IgD-negative memory B cell (primary cell): Measurements from ENCODE around the gene ZC3HAV1. TPM values are rescaled to one million over a fixed set of nuclear protein-coding genes. Genes with fewer than 3 reads are reported as not detected.
"Not testable (repeated sequence)": the region's sequence is repeated elsewhere in the genome, so short reads cannot be mapped to it uniquely, and the experiment has no call there.

ENCODE experiments used
- H3K27ac Mint-ChIP-seq, 3 donors: one replicate each; pipeline ENCODE4 v1.8.0; 2020 to 2022; ENCODE audit warnings: mild to moderate bottlenecking in 3 of 3, mixed read lengths in 3 of 3, moderate library complexity in 1 of 3
- H3K27me3 Mint-ChIP-seq: one replicate; pipeline ENCODE4 v1.8.0; 2021; ENCODE audit warnings: mixed read lengths
- H3K36me3 Mint-ChIP-seq: one replicate; pipeline ENCODE4 v1.8.0; 2020; ENCODE audit warnings: mild to moderate bottlenecking, mixed read lengths
- H3K4me1 Mint-ChIP-seq, 3 donors: one replicate each; pipeline ENCODE4 v1.8.0; 2020 to 2022; ENCODE audit warnings: mixed read lengths in 3 of 3, mild to moderate bottlenecking in 1 of 3
- H3K4me3 Mint-ChIP-seq, 4 donors: one replicate each; pipeline ENCODE4 v1.8.0; 2020 to 2022; ENCODE audit warnings: mild to moderate bottlenecking in 4 of 4, mixed read lengths in 4 of 4, moderate library complexity in 3 of 4
- H3K9me3 Mint-ChIP-seq, 3 donors: one replicate each; pipeline ENCODE4 v1.8.0; 2020 to 2021; ENCODE audit warnings: mixed read lengths in 3 of 3, mild to moderate bottlenecking in 1 of 3
- polyA plus RNA-seq: library from polyadenylated mRNA; unstranded; fragments of 300-500 nt; fragmentation: Illumina TruSeq; gene quantifications from one replicate; pipeline ENCODE4 v1.2.3, GENCODE V29; 2021

The ZC3HAV1 gene
- polyA plus RNA-seq, 1 donor from 2014 or later: 93.1 TPM

GRCh38 chr7:139086454-139086853 is 23.1 kb downstream of the ZC3HAV1 start:
- H3K27me3 Mint-ChIP-seq: no peaks in the 10 kb centered on the region
- H3K4me3 Mint-ChIP-seq: peak overlapping the region in 1 of 4 donors; percentile 52
- H3K4me1 Mint-ChIP-seq: peaks cover 5 to 27% (median 18%) of the 10 kb centered on the region in 3 donors
- H3K36me3 Mint-ChIP-seq: peaks cover 15% of the 10 kb centered on the region
- H3K9me3 Mint-ChIP-seq: peaks cover 4 to 7% (median 7%) of the 10 kb centered on the region in 3 donors
- H3K27ac Mint-ChIP-seq: peak overlapping the region; percentile 28 to 62 (median 44)

GRCh38 chr7:139084709-139085108 is 24.8 kb downstream of the ZC3HAV1 start:
- H3K4me1 Mint-ChIP-seq: peaks cover 5 to 29% (median 18%) of the 10 kb centered on the region in 3 donors
- H3K27me3 Mint-ChIP-seq: no peaks in the 10 kb centered on the region
- no peak overlapping the region for H3K4me3 Mint-ChIP-seq
- H3K36me3 Mint-ChIP-seq: peaks cover 15% of the 10 kb centered on the region
- H3K27ac Mint-ChIP-seq: peak overlapping the region in 2 of 3 donors; percentile 25 to 31
- H3K9me3 Mint-ChIP-seq: peaks cover 4 to 7% (median 7%) of the 10 kb centered on the region in 3 donors

GRCh38 chr7:139081584-139081983 is 27.9 kb downstream of the ZC3HAV1 start:
- Mint-ChIP-seq H3K4me3 (no peak overlapping the region), H3K9me3 (peaks cover 0 to 2% (median 2%) of the 10 kb centered on the region in 3 donors), H3K4me1 (peaks cover 5 to 21% (median 8%) of the 10 kb centered on the region in 3 donors), H3K27me3 (no peaks in the 10 kb centered on the region), H3K27ac (no peak overlapping the region), H3K36me3 (peaks cover 5% of the 10 kb centered on the region)

- Mint-ChIP-seq H3K4me1 (peaks cover 1 to 17% (median 5%) of the 10 kb centered on the region in 3 donors), H3K9me3 (peaks cover 0 to under 1% (median 0%) of the 10 kb centered on the region in 3 donors), H3K36me3 (peaks cover 5% of the 10 kb centered on the region), H3K4me3 (no peak overlapping the region), H3K27me3 (no peaks in the 10 kb centered on the region), H3K27ac (peak overlapping the region in 2 of 3 donors; percentile 14 to 41)
Observed at GRCh38 chr7:139080905-139081304, 28.6 kb downstream of the ZC3HAV1 start.

- Mint-ChIP-seq H3K36me3 (peaks cover 1% of the 10 kb centered on the region), H3K4me1 (peaks cover 5 to 17% (median 7%) of the 10 kb centered on the region in 3 donors), H3K4me3 (peak overlapping the region in 1 of 4 donors; percentile 3), H3K27ac (peak overlapping the region in 2 of 3 donors; percentile 64 to 67), H3K9me3 (no peaks in the 10 kb centered on the region), H3K27me3 (no peaks in the 10 kb centered on the region)
Observed at GRCh38 chr7:139079861-139080260, 29.7 kb downstream of the ZC3HAV1 start.

GRCh38 chr7:139078911-139079310 is 30.6 kb downstream of the ZC3HAV1 start:
- Mint-ChIP-seq H3K27me3 (no peaks in the 10 kb centered on the region), H3K36me3 (peaks cover 1% of the 10 kb centered on the region), H3K27ac (peak overlapping the region in 2 of 3 donors; percentile 48 to 73), H3K4me1 (peaks cover 6 to 18% (median 8%) of the 10 kb centered on the region in 3 donors), H3K4me3 (no peak overlapping the region), H3K9me3 (no peaks in the 10 kb centered on the region)

- H3K27ac Mint-ChIP-seq: peak overlapping the region in 2 of 3 donors; percentile 14 to 48
- H3K4me3 Mint-ChIP-seq: no peak overlapping the region
- H3K36me3 Mint-ChIP-seq: peaks cover 1% of the 10 kb centered on the region
- H3K4me1 Mint-ChIP-seq: peaks cover 6 to 17% (median 8%) of the 10 kb centered on the region in 3 donors
- H3K27me3 Mint-ChIP-seq: no peaks in the 10 kb centered on the region
- H3K9me3 Mint-ChIP-seq: no peaks in the 10 kb centered on the region
Observed at GRCh38 chr7:139078399-139078798, 31.1 kb downstream of the ZC3HAV1 start.

DNA sequence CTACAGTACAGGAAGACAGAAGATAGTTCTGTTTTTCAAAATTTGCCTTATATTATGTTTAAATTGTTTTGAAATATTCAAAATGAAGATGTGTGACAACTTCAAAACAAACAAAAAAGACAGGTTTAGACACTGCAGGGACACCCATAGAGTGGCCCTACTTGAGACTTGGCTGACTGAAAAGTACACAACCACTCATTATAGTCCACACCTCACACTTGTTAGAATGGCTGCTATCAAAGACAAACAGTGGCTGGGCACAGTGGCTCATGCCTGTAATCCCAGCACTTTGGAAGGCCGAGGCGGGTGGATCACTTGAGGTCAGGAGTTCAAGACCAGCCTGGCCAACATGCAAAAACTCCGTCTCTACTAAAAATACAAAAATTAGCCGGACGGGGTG is 31.8 kb downstream of the ZC3HAV1 start:
- Mint-ChIP-seq H3K4me1 (peaks cover 7 to 18% (median 7%) of the 10 kb centered on the region in 3 donors), H3K27ac (peak overlapping the region in 1 of 3 donors; percentile 5)
- H3K4me3 Mint-ChIP-seq, H3K27me3 Mint-ChIP-seq, H3K36me3 Mint-ChIP-seq, H3K9me3 Mint-ChIP-seq: not testable (repeated sequence)

DNA sequence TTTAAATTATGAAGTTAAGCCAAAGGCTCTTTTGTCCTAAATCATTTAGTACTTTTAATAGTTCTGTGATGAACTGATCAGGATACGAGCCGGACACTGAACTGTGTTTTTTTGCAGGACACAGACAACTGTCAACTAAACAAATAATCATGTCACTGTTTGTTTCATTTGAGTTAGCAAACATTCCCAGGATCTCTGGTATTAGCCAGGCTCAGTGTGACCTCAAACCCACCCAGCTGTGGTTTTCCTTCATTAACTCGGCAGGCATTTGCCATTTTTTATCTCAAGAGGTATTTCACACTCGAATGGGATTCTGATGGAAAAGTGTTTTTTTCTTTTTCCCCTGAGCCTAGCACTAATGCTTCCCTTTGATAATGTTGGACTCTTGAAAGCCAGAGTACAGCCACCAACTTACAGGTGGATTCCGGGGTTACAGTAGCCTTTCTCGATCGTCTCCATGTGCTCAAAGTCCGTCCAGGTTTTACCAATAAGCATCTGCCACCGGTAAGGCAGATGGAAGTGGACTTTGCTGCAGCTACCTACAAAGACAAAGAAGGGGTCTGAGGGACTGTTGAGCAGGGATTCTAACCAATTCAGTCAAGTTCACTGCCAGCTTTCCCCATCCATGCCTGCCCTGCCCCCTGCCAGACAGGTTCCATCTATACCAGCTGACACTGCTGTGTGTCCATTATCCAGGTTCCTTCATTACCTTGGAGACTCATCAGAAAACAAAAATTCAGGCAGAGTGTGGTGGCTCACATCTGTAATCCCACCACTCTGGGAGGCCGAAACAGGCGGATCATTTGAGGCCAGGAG is 33.4 kb downstream of the ZC3HAV1 start:
- Mint-ChIP-seq H3K27ac (peak overlapping the region in 1 of 3 donors; percentile 83), H3K9me3 (no peaks in the 10 kb centered on the region), H3K4me3 (no peak overlapping the region), H3K36me3 (peaks cover 3% of the 10 kb centered on the region), H3K4me1 (peaks cover 10 to 17% (median 11%) of the 10 kb centered on the region in 3 donors), H3K27me3 (no peaks in the 10 kb centered on the region)

- Mint-ChIP-seq H3K27ac (peak overlapping the region; percentile 30 to 87 (median 59)), H3K4me3 (peak overlapping the region in 2 of 4 donors; percentile 7 to 25), H3K36me3 (peaks cover 3% of the 10 kb centered on the region), H3K9me3 (no peaks in the 10 kb centered on the region), H3K4me1 (peaks cover 10 to 15% (median 11%) of the 10 kb centered on the region in 3 donors), H3K27me3 (no peaks in the 10 kb centered on the region)
Observed at GRCh38 chr7:139075031-139075652, 34.4 kb downstream of the ZC3HAV1 start.

DNA sequence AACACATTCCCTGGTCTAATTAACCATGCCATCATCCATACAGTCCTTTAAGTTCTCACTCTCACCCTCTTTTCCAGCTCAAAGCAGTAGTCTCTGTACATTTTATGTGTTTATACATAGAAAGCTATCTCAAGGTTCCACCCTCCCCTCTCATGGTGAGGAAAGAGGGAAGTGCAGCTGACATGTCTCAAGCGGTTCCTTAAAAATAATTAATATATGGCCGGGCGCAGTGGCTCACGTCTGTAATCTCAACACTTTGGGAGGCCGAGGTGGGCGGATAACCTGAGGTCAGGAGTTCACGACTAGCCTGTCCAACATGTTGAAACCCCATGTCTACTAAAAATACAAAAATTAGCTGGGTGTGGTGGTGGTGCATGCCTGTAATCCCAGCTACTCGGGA is 36.7 kb downstream of the ZC3HAV1 start:
- Mint-ChIP-seq H3K4me1 (peaks cover 11 to 13% (median 12%) of the 10 kb centered on the region in 3 donors), H3K4me3 (peak overlapping the region in 2 of 4 donors; percentile 18 to 84), H3K36me3 (peaks cover 6% of the 10 kb centered on the region)

GRCh38 chr7:139071680-139072079 is 37.8 kb downstream of the ZC3HAV1 start:
- Mint-ChIP-seq H3K4me1 (peaks cover 11 to 13% (median 12%) of the 10 kb centered on the region in 3 donors), H3K36me3 (peaks cover 6% of the 10 kb centered on the region), H3K27me3 (no peaks in the 10 kb centered on the region), H3K9me3 (no peaks in the 10 kb centered on the region), H3K27ac (peak overlapping the region in 2 of 3 donors; percentile 72 to 89), H3K4me3 (peak overlapping the region in 1 of 4 donors; percentile 39)

More for the DNA sequence above, 36.7 kb downstream of the ZC3HAV1 start:
- H3K27me3 Mint-ChIP-seq: no peaks in the 10 kb centered on the region
- peak overlapping the region; percentile 56 to 89 (median 59) for H3K27ac Mint-ChIP-seq
- no peaks in the 10 kb centered on the region for H3K9me3 Mint-ChIP-seq

DNA sequence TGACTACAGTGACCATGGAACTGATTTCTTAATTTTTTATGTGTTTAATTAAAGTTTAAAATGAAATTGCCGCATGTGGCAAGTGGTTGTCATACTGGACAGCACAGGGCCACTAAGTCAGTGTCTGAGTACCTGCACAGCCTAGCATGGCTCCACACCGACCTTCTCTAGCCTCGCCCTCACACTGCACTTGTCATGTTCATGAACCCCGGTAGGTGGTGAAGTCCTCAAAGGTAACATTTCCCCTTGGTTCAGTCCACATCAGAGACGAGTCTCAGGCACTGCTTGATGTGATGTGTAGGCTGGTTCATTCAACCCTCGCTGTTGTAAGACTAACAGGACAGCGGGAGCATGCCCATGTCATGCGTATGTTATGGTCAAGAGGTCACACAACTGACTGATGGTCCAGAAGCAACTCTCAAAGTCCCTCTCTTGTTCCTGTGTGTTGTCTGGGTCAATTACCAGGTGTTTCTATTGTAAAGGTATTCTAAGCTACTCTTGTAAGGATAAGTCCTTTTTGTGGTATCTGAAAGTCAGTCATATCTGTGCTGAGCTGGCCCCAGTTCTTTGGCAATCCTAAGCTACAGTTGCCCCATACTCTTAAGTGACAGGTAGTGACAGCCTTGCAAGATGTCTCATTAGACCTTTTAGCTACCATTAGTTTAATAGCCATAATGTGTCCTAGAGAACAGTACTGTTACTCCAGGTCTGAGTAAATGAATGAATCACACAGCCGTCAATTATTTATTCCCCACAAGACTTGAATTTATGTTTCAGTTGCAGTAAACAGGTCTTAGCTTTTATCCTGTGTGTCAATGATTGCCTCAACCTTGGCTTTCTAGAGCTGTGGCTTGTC is 40.7 kb downstream of the ZC3HAV1 start:
- H3K27me3 Mint-ChIP-seq: no peaks in the 10 kb centered on the region
- peak overlapping the region in 1 of 4 donors; percentile 34 for H3K4me3 Mint-ChIP-seq
- H3K4me1 Mint-ChIP-seq: peaks cover 4 to 9% (median 6%) of the 10 kb centered on the region in 3 donors
- H3K36me3 Mint-ChIP-seq: peaks cover 10% of the 10 kb centered on the region
- no peaks in the 10 kb centered on the region for H3K9me3 Mint-ChIP-seq
- H3K27ac Mint-ChIP-seq: peak overlapping the region in 1 of 3 donors; percentile 12

DNA sequence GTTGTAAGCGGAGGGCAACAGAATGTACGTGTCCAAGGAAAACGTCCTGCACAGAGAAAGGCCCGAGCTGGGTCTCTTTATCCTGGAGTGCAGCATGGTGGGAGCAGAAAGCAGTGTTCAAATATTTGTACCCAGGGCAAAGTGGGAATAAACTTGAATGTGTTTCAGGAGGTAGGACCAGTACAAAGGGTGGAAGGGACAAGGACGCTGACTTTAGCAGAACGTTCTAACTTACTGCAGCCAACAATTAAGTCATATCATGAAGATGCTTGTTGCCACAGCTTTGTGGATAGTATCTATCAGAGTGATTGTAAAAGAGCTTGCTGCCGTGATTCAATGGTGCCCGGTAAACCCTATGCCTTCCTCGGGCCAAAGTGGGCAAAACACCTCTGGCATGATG is 43.2 kb downstream of the ZC3HAV1 start:
- Mint-ChIP-seq H3K4me3 (no peak overlapping the region), H3K4me1 (peaks cover 0 to 8% (median 3%) of the 10 kb centered on the region in 3 donors), H3K27ac (no peak overlapping the region), H3K36me3 (peaks cover 12% of the 10 kb centered on the region), H3K9me3 (no peaks in the 10 kb centered on the region), H3K27me3 (no peaks in the 10 kb centered on the region)
